Adrenal gland (tissue), 5 donors: ENCODE measurements around the gene S100A8.
"Not testable (repeated sequence)": the region's sequence is repeated elsewhere in the genome, so short reads cannot be mapped to it uniquely, and the experiment has no call there.

Source experiments
- CTCF ChIP-seq, 6 experiments: fragments of 450-650 bp in 4 of 6; fragments of 200-600 bp in 2 of 6; sonication (generic) in 1 of 6; IDR thresholded peaks; 1 replicate in 5 of 6; 2 replicates in 1 of 6; pipeline versions ENCODE4 v1.5.1 to v1.8.0; 2016 to 2021; ENCODE audit warnings: antibody characterized with exemption in 6 of 6, mild to moderate bottlenecking in 2 of 6, moderate library complexity in 1 of 6
- POLR2A ChIP-seq, 2 donors: fragments of 450-650 bp; IDR thresholded peaks; one replicate each; pipeline ENCODE4 v1.6.1; 2017; ENCODE audit warnings: antibody characterized with exemption in 2 of 2, mild to moderate bottlenecking in 2 of 2, moderate library complexity in 1 of 2
- donor health status: DM: no; HTN: no; CAD: no.

GRCh38 chr1:153418758-153419435 is 28.0 kb upstream of the S100A8 start:
- not testable (repeated sequence) for TF ChIP-seq CTCF, POLR2A (IDR thresholded peaks at IDR 0.05)
